GM19438 (cell line): ENCODE results near the gene PRL.

ENCODE experiments used
- ATAC-seq: cut with Tn5 transposase; IDR thresholded peaks from one replicate; pipeline ENCODE4 v1.9.1; 2021; ENCODE audit warnings: low read depth; ENCODE audit not compliant: unreplicated experiment

Gene PRL

DNA sequence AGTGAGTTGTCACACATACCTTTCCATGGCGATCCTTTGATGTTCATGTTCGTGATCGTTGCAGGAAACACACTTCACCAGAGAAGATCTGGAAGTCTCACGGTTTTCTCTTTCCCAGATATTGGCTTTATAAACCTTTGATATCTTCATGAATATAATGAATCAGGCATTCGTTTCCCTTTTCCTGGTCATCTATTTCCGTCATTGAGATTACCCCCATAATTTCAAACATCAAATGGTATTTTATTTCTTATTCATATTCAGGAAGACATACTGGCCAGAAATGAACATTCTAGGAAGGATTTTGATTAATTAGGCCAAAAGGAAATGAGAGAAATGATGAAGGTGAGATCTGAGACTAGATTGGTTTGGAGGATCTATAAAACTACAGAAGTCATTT lies at the start of gene PRL:
Gene PRL, minus strand, starts transcription at position 101 of the 400 bp plus-strand sequence. Its CDS starts 54 bp downstream, at position 47.
- no peak for ATAC-seq

DNA sequence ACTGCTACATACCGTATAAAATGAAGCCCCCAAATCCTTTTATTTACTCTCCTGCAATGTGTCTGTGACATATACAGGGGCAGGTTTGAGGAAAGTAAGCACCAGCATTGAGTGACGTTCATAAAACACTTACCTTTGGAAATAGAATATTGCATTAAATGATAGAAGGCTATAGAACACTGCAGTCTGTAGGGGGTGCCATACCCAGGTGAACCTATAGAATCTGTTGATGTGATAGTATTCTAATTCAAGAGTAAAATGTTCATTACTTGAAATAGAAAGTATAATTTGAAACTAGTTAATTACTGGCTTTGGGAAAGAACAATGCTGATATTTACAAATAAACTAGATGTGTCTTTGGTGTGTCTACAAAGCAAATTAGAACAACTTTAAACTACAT lies 47.0 kb upstream of the PRL start:
- no peak for ATAC-seq

DNA sequence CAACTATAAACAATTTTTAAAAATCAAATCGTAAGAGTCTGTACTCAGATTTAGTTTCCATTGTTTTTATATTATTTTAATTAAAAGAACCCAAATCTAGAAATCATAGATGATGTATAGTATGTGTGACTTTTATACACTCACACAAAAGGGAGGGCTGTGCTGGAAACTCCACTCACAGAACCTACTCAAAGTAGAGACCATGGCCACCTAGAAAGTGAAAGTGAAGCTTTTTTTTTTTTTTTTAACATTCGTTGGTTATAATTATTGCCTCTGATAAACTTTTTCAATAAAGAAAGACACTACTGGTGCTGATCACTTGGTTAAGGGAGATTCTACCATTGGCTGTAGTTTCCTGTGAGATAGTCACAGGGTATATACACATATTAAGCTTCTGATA lies 37.9 kb upstream of the PRL start:
- no peak for ATAC-seq

DNA sequence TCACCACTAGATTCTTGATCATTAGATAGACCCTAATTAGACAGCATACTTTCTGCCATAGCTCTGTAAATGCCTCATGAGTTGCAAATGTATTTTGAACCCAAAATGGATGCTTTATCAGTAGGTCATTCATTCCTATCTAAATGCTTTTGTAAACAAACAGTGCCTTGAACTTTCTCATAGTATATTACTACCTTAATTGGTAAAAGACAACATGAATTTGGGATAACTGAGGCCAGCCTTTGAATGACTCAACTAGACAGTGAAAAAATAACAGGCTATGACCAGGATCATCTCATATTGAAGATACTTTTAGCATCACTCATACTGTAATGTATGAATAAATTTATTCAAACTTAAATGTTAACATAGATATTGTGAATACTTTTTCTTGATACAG lies 37.0 kb upstream of the PRL start:
- no peak for ATAC-seq

DNA sequence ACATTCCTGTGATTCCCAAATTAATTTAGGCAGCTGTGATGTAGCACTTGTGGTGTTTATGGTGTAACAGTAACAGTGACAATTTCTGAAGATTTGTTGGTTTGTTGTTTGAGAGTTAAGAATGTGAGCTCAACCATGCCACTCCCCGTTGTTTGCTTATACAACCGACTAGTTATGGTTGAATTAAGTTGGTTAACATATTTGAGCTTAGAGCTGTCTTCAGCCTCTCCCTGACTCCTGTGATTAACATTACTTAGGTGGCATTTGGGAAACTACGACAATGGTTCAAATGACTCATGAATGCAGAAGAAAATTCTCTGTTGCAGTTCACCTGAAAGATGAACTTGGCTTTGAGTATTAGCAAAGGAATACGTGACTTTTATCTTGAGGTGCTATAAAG lies 35.9 kb upstream of the PRL start:
- ATAC-seq: no peak

DNA sequence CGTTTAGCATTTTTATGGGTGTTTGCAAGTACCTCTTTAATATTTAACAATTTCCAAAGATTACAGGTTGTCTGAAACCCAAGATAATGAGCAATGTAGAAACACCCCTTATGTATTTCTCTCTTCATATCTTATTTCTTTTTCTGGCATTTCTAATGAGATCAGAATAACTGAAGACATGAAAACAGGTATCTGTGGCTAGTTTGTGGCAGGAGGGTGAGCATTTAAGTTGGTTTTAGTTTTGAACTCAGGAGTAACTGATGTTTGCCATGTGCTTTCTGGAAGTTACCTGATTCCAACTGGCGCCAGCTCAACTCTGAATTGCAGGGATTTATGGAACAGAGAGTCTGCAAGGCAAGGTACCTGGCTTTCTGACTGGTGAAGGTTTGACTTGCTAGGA lies 35.4 kb upstream of the PRL start:
- ATAC-seq: no peak

DNA sequence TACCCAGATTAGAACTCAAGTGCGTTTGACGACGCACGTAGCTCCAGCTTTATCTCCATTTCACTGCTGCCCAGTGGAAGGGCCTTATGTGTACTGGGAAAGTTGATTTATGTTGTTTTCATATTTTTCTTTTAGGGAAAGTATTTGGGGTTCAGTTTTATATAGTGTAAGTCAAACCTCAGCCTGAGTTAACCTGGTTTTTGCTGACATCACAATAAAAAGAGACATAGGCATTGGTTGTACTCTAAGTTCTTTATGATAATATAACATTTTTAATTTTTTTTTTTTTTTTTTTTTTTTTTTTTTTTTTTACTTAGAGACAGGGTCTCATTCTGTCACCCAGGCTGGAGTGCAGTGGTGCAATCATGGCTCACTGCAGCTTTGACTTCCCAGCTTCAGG lies 34.1 kb upstream of the PRL start:
- ATAC-seq: no peak

DNA sequence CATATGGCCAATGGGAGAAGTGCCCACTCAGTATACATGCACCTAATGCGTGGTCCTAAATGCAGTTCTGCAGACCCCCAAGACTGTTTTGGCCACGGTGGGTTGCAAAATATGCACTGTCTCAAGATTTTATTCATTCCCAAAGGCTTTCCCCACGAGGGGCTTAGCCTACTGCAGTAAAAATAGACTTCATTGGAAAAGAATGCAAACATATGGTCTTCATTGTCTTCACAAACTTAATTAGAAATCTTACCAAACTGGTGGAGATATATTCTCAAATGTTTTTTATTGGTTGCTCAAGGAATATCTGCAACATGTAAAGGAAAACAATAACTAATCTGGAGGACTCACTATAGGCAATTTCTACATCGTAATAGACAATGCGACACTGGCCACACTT lies 31.6 kb upstream of the PRL start:
- ATAC-seq: no peak

DNA sequence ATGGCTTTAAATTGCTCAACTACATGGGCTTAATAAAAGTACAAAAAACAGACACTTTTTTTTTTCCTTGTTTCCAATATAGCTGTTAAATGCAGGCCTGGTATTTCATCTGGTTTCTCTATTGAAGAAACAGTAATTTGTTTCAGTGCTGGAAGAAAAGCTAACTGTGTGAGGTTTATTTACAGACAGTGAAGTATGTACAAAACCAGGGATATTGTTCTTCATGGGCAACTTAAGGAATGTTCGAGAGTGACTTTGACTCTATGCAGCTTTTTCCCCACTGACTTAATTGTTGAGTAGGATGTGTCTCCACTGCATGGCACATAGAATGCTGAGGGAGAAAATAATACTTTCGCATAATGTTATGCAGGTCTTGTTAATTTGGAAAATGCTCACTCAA lies 31.0 kb upstream of the PRL start:
- ATAC-seq: no peak

DNA sequence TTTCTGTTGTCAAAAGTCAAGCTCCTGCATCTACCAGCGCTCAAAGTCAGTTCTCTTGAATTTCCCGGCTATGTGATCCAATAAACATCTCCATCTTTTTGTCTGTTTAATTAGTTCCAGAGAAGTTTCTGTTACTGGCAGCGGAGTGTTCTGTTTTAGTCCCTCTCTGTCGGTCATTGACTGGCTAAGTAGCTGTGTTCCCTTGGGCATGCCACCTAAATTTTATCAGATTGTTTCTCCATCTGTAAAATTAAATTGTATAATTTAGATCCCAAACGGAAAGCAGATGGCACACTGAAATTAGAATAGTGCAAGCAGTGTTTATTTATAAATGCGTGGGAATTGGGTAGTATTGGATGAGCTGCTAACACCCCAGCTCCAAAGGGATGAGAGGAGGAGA lies 29.7 kb upstream of the PRL start:
- ATAC-seq: no peak

DNA sequence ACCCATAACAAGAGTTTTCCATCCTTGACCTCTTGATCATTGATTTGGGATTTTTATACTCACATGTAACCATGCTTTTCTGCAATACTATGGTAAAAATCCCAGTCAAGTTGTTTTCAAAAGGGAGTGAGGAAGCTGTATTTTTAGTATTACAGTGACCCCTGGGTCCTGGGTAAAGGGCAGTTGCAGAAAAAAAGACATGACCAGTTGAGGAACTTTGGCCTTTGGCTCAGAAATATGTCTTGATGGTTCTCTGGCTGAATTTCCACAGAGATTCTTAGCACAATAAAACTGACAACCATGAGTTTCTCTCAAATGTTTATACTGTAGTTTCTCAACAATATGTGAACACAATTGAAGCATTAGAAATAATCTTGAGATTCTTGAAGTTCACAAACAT lies 28.6 kb upstream of the PRL start:
- no peak for ATAC-seq

DNA sequence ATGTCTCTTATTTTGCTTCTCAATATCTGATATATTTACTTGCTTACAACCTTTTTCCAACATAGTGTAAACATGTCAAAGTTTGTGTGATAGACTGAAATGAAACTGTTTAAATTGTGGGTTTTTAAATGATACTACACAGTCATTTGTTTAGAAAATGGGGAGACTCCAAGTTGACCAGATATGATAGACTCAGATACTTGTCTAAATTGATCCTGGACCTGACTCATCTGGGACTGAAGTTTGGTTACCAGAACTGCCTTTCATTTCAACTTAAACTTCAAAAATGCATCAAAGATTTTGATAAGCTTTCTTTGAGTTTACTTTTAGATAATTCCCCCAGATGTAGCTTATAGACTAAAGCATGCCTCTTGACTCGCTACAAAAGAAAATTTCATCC lies 27.0 kb upstream of the PRL start:
- ATAC-seq: no peak

DNA sequence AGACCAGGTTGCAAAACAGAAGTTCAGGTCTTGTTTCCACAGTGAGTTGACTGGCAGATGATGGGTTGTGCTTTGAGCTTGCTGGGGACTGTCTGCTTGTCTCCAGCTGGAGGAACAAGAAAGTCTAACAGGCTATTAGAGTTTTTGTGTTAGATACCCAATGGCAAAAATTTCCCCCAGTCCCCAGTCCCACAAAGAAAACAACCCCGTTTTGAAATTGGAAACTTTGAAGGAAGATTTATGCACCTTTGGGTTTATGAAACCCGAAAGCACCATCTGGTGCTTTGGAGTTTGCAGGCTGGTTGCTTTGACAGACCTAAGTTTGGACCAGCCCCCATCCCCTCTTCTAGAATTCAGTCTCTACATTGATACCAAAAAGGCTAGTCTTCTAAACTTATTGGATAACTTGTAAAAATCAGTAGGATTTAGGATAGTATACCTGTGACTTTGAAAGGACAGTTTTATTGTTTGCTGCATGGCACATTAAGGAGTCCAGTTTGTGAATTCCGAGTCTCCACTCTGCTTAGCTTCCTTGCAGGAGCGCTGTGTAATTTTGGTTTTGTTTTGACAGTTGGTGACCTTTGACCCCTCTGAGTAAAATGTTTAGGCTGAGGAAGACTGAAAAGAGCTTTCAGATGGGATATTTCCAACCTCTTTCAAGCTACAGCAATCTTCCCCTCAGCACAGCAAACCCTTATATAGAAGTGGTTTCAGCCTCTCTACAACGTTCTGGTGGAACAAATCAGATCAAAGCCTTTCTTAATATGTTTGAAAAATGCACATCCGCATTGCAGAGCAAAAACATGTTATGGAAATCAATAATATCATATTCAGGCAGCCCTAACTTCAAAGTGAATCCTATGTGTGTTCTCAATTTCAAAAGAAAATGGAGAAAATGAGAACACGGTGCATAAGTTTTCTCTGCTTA lies 25.5 kb upstream of the PRL start:
- no peak for ATAC-seq

DNA sequence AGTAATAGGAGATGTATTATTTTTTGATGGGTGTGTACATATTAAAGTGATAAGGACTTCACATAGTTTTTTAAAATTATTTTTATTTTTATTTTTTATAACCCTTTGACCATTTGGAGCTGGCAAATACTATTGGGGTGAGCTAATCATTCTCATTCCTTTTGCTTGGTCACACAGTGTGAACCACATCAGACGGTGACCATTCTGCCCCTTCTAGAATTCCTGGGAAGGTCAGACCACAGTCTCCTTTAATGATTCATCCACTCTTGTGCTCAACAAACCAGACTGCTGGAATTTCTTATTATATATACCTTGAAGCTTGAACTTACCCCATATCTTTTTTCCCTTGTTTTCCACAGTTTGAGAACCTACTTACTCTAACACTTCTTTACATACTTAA lies 23.9 kb upstream of the PRL start:
- no peak for ATAC-seq

DNA sequence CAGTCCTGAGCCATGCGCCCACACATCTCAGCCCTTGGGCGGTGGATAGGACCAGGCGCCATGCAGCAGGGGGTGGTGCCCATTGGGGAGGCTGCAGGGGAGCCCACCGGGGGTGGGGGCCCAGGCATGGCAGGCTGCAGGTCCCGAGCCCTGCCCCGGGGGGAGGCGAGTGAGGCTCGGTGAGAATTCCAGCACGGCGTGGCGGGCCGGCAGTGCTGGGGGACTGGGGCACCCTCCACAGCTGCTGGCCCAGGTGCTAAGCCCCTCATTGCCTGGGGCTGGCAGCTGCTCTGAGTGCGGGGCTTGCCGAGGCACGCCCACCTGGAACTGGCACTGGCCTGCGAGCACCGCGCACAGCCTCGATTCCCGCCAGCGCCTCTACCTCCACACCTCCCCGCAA lies 21.6 kb upstream of the PRL start:
- ATAC-seq: no peak

DNA sequence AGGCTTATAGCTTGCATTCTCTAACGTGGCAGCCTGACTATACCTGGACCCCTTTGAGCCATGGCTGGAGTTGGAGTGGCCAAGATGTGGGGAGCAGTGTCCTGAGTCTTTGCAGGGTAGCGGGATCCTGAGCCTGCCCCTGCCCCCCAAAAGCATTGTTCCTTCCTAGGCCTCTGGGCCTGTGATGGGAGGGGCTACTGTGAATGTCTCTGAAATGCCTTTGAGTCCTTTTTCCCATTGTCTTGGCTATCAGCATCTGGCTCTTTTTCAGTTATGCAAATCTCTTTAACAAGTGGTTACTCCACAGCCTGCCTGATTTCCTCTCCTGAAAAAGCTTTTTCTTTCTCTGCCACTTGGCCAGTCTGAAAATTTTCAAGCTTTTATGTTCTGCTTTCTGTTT lies 17.0 kb upstream of the PRL start:
- no peak for ATAC-seq

DNA sequence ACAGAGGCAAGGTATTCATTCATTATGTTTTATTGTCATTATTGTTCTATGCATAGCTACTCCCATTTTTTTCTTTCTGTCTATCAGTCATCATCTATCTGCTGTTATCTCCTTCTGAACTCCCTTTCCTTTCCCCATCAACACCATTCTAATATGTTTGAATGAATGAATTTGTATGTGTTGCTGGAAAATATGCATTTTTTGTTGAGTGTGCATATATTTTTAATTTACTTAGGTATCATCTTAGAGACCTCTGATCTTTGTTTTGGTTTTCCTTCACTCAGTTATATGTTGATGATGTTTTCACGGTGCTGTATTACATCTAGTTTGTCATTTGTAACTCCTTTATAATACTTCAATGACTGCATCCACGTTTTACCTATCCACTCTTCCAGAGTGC lies 12.1 kb upstream of the PRL start:
- ATAC-seq: no peak

DNA sequence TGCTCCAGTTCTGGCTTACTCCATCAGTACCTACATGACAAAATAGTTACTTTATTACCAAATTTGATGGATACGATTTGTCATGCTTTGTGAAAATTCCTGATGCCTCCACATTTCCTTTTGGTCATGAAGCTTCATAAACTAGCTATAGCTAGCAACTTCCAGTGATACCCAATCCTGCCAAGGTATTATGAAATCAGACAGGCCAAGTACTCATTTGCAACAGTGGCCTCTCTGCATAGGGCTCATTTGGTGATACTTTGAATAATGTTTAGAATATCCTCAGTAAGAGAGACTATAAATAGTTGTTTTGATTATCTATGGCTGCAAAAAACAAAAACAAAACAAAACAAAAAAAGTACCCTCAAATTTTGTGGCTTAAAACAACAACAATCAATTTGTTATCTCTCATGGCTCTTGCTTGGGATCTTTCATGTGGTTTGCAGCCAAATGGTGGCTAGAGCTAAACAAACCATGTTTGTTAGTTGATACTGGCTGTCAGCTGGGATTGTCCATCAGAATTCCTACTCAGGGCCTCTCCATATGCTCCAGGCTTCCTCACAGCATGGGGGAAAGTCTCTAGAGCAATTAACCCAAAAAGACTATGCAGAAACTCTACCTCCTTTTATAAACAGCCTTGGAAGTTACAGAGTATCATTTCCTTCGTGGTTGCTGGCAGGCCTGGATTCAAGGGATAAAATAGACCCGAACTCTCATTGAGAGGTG lies 10.1 kb upstream of the PRL start:
- ATAC-seq: no peak

DNA sequence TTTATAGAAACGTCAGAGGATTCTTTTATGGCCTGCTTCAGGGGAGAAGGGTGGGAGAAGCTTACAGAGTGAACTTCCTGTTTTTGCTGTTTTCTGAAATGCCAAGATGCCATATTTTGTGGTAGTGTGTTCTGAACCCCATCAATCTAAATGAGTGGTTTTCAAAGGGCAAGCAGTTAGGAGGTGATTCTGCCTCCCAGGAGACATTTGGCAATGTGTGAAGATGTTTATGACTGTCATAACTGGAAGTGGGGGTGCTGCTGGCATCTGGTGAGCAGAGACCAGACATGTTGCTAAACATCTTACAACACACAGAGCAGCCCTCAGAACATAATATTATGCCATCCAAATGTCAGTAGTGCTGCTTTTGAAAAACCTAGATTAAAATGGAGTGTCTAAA lies 6.0 kb upstream of the PRL start:
- ATAC-seq: no peak

DNA sequence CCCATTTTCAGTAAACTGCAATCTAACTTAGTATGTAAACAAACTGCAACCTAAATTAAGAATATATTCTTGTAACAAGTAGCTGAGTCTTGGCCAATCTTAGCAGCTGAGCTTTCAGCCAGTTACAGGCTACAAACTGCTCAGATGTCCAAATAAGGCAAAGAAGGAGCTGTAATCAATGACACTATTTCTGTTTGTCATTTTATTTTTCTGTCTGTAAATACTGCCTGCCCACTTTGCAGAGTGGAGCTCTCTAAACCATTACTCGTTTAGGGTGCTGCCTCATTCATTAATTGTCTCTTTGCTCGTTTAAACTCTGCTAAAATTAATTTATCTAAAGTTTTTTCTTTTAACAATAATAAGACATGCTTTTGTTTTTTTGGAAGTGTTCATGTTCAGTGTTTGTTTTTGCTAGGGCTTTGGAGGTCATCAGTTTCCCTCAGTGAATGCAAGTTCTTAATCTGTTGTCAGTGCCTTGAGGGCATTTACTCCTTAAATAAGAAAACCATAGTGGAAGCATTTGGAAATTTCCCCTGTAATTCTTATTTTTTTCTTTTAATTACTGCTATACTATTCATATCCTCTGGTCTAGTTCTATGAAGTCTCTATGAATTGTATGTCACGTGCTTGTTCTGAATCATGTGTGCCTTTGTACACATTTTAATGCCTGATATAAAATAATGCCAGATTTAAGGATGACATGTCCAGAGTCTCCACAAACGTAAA lies 3.6 kb upstream of the PRL start:
- no peak for ATAC-seq

DNA sequence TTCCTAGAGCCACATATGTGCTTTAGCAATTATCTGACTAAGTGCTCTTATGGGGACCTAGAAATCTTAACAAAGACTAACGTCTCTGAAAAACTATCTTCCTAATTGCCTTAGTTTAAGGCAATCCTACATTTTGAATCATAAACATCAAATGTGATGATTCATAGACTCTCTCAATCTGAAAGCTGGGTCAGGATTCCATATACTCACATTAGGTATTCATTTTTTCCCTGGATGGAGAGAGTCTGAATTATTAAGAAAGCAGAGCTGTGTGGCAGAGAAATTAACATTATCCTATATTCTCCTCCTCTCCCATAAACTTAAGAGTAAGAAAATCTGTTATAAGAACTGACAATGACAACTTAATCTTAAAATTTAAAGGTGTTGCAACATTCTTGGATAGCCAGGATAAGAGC lies 1.6 kb upstream of the PRL start:
- no peak for ATAC-seq
